NCI-H226 (cell line): ENCODE data around the gene ID3.
"Not testable (repeated sequence)": the region's sequence is repeated elsewhere in the genome, so short reads cannot be mapped to it uniquely, and the experiment has no call there.

ENCODE experiments used
- DNase-seq: peaks from one replicate; pipeline ENCODE4 v3.0.0-alpha.2; 2015

The ID3 gene

DNA sequence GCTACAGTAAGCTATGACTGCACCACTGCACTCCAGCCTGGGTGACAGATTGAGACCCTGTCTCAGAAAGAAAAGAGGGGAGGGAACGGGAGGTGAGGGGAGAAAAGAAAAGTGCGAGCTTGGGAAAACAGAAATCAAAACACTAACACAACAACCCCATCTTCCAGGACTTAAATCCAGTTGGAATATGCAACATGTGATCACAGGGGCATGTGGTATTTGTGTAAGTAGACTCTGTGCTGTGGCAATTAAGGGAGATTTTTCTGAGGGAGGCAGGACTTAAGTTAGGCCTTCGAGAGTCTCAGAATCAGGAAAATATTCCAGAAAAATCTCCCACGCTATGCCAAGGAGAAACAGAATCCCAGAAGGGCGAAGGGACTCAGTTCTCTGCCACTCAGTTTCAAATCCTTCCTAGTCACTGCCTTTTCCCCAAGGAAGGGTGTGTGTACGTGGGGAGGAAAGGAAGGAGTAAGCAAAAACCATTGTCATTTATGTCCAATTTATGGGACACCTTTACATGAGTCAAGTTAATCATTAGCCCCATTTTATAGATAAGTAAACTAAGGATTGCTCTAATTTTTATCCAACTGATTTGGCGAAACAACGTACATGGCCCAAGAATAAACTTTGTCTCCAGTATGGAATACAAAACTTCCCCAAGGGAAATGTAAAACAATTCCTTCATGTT is 12.3 kb downstream of the ID3 start:
- no peak for DNase-seq

DNA sequence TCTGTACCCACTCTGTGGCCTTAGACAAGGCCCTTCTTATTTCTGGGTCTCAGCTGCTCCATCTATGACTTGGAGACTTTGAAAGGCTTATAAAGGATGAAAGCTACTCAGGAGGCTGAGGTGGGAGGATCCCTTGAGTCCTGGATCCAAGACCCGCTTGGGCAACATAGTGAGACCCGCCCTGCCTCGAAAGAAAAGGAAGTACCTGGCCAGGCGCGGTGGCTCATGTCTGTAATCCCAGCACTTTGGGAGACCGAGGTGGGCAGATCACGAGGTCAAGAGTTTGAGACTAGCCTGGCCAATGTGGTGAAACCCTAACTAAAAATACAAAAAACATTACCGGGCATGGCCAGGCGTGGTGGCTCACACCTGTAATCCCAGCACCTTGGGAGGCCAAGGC is 13.4 kb downstream of the ID3 start:
- no peak for DNase-seq

DNA sequence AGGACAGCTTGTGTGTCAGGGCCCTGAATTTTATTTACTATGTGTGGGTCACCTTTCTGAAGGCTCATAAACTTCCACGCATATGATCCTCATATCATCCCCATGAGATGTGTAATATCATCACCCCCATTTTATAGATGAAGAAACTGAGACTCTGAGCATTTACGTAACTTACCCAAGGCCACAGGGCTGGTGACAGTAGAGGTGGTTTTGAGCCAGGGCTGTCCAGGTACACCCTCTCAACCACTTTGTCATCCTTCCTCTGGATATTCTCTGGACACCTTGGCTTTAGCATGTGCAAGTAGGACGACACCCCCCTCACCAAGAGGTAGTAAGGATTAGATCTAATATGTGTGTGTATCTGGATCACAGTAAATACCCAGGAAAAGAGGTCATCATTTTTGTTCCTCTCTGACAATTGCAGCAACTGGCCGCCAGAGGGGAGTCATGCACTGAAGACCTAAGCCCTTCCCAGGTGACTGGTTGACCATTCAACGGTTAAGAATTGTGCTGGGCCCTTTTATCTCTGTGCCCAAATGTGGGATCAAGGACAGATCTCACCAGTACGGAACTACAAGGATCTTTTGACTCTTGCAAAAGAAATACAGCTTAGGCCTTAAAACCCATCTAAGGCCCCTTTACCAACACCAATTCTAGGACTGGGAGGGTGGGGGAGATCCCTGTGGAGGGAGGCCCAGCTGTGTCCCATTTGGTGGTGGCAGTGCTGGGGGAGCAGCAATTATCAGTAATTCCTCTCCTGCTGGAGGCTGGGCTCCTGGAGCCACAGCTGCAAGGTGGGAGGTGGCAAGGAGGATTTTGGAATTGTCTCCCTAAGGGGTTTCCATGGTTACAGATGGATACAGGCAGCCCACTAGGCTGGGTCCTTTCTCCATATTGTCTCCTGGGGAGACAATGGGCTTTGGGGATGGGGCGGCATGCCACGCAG is 14.6 kb downstream of the ID3 start:
- DNase-seq, result peak; percentile 67

GRCh38 chr1:23543707-23544443 is 15.4 kb downstream of the ID3 start:
- DNase-seq, result no peak

GRCh38 chr1:23542940-23543339 is 16.4 kb downstream of the ID3 start:
- not testable (repeated sequence) for DNase-seq

DNA sequence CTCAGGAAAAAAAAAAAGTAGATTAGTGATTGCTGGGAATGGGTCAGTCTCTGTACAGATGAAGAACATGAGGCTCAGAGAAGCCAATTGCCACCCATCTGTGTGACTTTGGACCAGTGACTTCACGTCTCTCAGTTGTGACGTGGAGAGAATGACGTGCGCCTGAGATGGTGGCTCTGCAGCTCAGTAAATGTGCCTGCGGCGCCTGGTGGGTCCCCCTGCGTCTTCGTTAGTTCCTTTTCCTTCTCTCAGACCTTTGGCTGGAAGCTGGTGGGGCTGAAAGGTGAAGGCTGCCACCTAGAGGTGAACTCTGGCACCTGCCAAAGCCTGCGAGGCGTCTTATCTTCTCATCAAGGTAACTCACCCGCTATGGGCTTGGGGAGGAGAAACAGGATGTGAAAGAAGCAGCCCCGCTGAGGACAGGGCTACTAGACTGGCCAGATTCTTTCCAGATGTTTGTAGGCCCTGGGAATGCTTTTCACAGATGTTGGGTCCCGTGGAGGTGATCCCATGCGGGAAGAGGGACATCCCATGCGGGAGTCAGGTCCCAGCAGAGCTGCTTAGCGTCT is 19.5 kb downstream of the ID3 start:
- peak; percentile 74 for DNase-seq

GRCh38 chr1:23537296-23537973 is 21.9 kb downstream of the ID3 start:
- no peak for DNase-seq

DNA sequence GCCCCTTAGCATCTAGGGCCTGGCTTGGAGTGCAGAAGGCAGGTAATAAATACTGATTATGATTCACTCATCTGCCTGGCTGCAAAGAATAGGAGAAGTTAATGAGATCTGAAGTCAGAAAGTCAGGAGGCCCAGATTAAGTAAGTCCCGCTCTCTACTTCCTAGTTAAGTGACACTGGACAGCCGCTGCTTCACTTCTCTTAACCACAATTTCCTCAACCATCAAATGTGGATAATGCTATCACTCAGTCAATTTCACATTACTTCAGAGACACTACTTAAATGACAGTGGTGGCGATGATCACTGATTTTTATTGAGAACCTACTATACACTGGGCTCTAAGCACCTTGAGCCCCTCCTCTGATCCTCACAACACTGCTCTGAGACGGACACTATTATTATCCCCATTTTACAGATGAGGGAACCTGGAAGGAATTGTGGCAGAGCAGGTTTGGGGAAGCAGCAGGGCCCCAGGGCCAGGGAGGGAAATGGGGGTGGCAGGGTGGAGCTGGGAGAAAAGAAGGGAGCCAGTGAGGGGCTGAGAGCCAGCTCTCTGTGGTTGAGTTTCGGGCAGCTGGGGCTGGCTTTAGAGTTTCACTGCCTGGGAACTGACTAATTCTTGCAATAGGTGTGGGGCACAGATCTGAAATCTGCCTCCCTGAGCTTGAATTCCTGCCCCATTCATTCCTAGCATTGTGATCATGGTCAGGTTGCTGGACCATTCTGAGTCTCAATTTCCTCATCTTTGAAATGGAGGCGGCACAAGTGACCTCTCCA is 25.9 kb downstream of the ID3 start:
- DNase-seq, result no peak

DNA sequence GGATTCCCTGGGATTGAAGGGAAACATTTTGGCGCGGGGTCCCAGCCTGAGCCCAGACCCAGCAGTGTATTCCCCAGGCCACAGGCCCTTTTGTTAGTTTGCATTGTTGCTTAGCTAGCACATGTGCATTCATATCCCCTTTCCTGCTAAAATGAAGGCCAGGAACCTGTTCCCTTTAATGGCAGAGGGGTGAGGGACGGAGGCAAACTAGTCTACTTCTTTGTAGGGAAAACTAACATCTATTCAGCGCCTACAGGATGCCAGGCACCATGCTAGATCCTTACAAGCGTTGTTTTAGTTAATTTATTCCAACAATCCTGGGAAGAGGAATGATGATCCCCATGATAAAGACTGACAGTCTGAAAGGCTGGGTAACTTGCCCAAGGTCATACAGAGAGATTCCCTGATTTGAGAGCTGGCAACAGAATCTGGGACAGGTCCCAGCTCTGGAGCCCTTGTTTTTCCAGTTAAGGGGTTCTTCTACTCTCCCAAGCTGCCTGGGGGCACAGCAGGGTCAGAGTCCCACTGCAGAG is 27.7 kb downstream of the ID3 start:
- DNase-seq, result no peak

DNA sequence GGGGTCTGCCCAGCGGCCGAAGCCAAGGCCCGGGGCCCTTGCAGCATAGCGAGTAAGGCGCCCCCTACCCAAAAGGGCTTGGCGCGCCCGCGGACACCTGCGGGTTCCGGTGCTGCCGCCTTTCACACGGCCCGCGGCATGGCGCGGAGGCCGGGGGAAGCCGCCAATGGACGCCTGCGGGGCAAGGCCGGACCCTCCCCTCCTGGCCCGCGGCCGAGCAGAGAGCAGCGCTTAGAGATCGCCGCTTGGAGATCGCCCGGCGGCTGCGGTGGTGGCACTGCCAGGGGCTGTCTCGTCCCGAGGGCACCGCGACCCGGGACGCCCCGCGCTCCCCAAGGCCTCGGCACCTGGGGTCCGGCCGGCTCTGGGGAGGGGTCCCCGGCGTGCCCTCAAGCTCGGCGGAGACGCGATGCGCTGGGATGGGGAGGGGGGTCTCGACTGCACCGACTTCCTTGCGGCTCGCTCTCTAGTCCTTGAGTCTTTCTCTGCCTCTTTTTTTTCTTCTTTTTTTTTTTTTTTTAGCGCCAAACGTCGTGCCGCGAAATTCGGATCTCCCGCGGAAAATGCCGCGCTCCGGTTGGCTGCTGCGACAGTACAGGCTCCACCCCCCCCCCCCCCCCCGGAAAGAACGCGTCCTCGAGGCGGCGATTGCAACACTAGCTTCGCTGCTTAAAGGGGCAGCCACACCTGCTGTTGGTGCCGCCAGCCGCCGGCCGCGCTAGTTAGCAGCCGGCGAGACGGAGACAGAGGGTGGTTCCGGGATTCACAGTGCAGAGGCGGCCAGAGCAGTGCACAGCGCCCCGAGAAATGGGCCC is 28.3 kb downstream of the ID3 start, which contains the start of gene E2F2:
TSS of gene E2F2 (minus strand) at position 487 of the 815 bp plus-strand sequence. CDS start at position 47, 440 bp downstream.
- peak; percentile 80 for DNase-seq

GRCh38 chr1:23530087-23530746 is 29.1 kb downstream of the ID3 start:
- no peak for DNase-seq

- DNase-seq, result peak; percentile 49
Measured at GRCh38 chr1:23529146-23530086, 29.9 kb downstream of the ID3 start.

DNA sequence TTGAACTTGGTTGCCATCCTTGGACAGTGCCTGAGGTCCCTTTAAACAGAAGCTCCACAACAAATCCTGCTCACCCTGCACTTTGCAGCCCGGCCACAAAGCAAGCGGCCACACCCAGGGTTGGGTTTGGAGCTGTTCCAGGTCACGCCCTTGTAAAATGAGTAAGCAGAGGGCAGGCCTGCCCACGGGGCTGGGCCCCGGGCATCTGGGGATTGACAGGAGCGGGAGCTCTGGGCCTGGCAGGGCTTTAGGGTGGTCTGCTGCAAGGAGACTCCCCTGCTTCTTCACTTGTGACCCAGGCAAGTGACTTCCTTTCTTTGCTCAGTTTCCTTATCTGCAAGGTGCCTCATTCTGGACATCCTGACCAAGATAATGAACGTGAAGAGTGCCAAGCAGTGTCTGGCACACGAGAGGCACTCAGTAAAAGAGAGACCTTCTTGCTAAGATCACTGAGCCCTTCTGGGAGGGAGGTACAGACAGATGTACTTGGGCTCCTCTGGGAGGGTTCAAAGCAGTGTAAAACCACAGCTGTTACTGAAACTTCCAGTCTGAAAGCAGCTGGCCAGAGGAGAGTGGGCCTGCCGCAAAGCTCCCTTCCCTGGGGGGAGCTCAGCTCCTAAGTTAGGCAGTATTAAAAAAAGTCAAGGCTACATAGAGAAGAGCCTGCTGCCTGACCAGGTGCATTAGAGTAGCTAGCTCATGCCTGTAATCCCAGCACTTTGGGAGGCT is 30.9 kb downstream of the ID3 start:
- DNase-seq, result peak; percentile 87

- DNase-seq, result no peak
Measured at GRCh38 chr1:23527900-23528249, 31.4 kb downstream of the ID3 start.

DNA sequence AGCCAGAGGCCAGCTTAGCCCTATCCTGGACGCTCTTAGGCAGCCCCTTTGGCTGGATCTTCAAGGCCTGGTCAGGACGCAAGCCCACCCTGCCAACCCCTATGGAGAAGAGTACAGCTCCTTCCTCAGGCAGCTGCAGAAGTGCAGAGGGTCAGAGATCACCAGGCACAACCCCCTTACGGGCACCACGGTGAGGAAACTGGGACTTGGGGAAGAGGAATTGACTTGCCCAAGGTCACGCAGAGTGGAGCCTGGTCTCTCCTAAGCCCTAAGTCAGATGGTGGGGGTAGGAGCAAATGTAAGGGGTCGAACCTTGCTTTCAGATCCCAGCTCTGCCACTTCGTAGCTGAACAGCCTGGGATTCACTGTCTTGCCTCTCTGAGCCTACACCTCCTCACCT is 31.9 kb downstream of the ID3 start:
- no peak for DNase-seq

GRCh38 chr1:23526329-23527041 is 32.8 kb downstream of the ID3 start:
- DNase-seq, result no peak

GRCh38 chr1:23525558-23526250 is 33.6 kb downstream of the ID3 start:
- DNase-seq, result no peak
